ENCODE data around the gene PTPRE. TPM values are rescaled to one million over a fixed set of nuclear protein-coding genes. Genes with fewer than 3 reads are reported as not detected.

The PTPRE gene
- total RNA-seq, 1 donor from 2014 or later, result 70.6 TPM

DNA sequence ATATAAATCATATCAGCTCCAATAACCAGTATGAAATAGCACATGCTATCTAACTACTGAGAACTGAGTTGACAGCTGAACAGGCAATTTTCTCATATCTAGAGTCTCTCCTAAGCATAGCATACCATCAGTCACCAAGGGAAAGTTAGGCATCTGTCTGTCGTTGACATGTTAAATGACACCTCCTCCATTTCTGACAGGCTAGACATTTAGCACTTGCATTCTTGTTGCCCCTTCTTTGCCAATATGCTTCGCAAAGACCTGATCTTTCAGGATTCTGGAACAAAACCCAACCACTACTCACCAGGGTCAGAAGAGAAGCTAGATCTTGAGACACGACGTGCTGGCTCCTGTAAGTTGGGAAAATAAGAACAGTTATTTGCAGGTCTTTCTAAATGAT, 209.3 kb downstream of the PTPRE start:
- no peaks in the 10 kb centered on the region for H3K36me3 ChIP-seq
- no peak overlapping the region for H3K27ac ChIP-seq
- intact Hi-C loops (cut with DNase I), result no loop called here
- H3K4me3 ChIP-seq, result no peak overlapping the region
- DNase-seq (no peak), ATAC-seq (no peak)
- H3K9me3 ChIP-seq, result no peaks in the 10 kb centered on the region
- no peaks in the 10 kb centered on the region for H3K27me3 ChIP-seq
- H3K4me1 ChIP-seq, result no peaks in the 10 kb centered on the region
- TF ChIP-seq, protein P1, sequence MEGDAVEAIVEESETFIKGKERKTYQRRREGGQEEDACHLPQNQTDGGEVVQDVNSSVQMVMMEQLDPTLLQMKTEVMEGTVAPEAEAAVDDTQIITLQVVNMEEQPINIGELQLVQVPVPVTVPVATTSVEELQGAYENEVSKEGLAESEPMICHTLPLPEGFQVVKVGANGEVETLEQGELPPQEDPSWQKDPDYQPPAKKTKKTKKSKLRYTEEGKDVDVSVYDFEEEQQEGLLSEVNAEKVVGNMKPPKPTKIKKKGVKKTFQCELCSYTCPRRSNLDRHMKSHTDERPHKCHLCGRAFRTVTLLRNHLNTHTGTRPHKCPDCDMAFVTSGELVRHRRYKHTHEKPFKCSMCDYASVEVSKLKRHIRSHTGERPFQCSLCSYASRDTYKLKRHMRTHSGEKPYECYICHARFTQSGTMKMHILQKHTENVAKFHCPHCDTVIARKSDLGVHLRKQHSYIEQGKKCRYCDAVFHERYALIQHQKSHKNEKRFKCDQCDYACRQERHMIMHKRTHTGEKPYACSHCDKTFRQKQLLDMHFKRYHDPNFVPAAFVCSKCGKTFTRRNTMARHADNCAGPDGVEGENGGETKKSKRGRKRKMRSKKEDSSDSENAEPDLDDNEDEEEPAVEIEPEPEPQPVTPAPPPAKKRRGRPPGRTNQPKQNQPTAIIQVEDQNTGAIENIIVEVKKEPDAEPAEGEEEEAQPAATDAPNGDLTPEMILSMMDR (IDR thresholded peaks at IDR 0.05), result no peak

DNA sequence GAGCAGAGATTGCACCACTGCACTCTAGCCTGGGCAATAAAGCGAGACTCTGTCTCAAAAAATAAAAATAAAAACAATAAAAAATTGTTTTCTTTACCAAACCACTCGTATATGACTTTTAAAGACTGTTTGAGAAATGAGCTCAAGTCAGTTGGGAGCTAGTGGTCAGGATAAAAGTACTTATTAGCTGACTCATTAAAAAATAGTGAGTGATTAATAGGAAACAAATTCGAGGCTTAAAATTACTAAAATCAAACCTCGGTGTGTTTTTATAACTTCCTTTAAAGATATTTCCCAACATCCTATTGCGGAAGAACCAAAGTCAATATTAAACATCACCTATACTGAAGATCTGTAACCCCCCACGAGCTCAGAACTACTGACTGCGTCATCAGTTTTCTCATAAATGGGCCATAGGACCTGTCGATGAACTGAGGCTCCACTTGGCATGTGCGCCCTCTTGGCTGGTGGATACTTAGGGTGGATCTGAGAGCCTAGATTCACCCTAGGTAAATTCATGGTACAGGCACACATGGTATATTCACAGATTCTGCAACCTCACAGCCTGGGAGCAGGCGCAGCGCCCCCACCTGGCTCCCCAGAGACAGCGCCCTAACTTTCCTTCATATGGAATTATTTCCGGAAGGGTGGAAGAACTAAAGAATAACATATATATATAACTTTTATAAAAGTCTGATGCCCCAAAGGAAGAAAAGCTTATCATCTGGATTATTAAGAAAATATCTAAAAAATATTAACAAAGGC, 210.1 kb downstream of the PTPRE start:
- Histone ChIP-seq H3K9me3 (no peaks in the 10 kb centered on the region), H3K36me3 (no peaks in the 10 kb centered on the region), H3K27ac (no peak overlapping the region), H3K4me1 (no peaks in the 10 kb centered on the region), H3K4me3 (no peak overlapping the region), H3K27me3 (peaks cover 5% of the 10 kb centered on the region)
- intact Hi-C loops (cut with DNase I), result no loop called here
- ATAC-seq (no peak), DNase-seq (no peak)
- TF ChIP-seq, protein P1 (IDR thresholded peaks at IDR 0.05), result no peak

- intact Hi-C loops (cut with DNase I), result no loop called here
- H3K9me3 ChIP-seq, result no peaks in the 10 kb centered on the region
- H3K4me3 ChIP-seq, result no peak overlapping the region
- no peak overlapping the region for H3K27ac ChIP-seq
- no peaks in the 10 kb centered on the region for H3K36me3 ChIP-seq
- H3K4me1 ChIP-seq, result peaks cover 17% of the 10 kb centered on the region
- TF ChIP-seq, protein P1 (IDR thresholded peaks at IDR 0.05), result no peak
- DNase-seq, result no peak
- H3K27me3 ChIP-seq, result peaks cover 39% of the 10 kb centered on the region
- no peak for ATAC-seq
Observed at GRCh38 chr10:128121750-128122412, 215.0 kb downstream of the PTPRE start.

- intact Hi-C loops (cut with DNase I), result no loop called here
- H3K27me3 ChIP-seq, result peaks cover 39% of the 10 kb centered on the region
Observed at GRCh38 chr10:128122931-128123330, 216.0 kb downstream of the PTPRE start.

DNA sequence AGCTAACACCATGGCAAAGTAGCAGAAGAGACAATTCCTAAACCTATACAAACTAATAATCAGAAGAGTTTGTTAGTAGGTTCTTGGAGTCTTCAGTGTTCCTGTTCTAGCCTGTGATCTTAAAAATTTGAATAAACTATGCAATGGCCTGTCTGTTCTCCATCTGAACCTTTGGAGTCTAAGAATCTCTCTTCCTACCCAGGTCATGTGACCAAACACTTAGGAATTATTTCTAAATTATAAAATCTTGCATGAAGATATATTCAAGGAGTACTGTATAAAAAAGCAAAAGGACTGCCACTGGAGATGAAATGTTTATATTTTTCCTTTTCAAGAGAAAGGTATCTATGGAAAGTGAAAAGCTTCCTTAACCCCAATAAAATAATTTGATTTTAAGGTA, 216.9 kb downstream of the PTPRE start:
- ATAC-seq (no peak), DNase-seq (no peak)
- TF ChIP-seq, protein P1 (IDR thresholded peaks at IDR 0.05), result no peak
- Histone ChIP-seq H3K36me3 (no peaks in the 10 kb centered on the region), H3K27ac (no peak overlapping the region), H3K27me3 (peaks cover 39% of the 10 kb centered on the region), H3K4me3 (no peak overlapping the region), H3K4me1 (peaks cover 18% of the 10 kb centered on the region), H3K9me3 (no peaks in the 10 kb centered on the region)
- intact Hi-C loops (cut with DNase I), result no loop called here

More at GRCh38 chr10:128122931-128123330, 216.0 kb downstream of the PTPRE start:
- DNase-seq, result no peak
- no peaks in the 10 kb centered on the region for H3K9me3 ChIP-seq
- peaks cover 18% of the 10 kb centered on the region for H3K4me1 ChIP-seq
- no peaks in the 10 kb centered on the region for H3K36me3 ChIP-seq
- ATAC-seq, result no peak
- H3K27ac ChIP-seq, result no peak overlapping the region
- H3K4me3 ChIP-seq, result no peak overlapping the region
- TF ChIP-seq, protein P1 (IDR thresholded peaks at IDR 0.05), result no peak

Measured in upper lobe of right lung (tissue), 1 donor.